KMS-11 (cell line): ENCODE data around the gene TMEM200C.
A peak's percentile ranks its signal among the peaks of the same experiment; 100 is the strongest.

Experiments
- H2AFZ ChIP-seq: fragments of 200-600 bp; sonication (generic); 2 replicates; pipeline ENCODE4 v1.6.1; 2016; ENCODE audit warnings: antibody characterized with exemption, mixed run types, low read depth
- H3K27ac ChIP-seq: fragments of 200-600 bp; sonication (generic); 2 replicates; pipeline ENCODE4 v1.6.1; 2016; ENCODE audit warnings: mild to moderate bottlenecking, mixed run types
- H3K27me3 ChIP-seq: fragments of 200-600 bp; sonication (generic); 2 replicates; pipeline ENCODE4 v1.6.1; 2017; ENCODE audit warnings: mild to moderate bottlenecking, low read depth, mixed run types, moderate library complexity; ENCODE audit not compliant: insufficient read depth
- H3K36me3 ChIP-seq: fragments of 200-600 bp; sonication (generic); 2 replicates; pipeline ENCODE4 v1.6.1; 2017; ENCODE audit warnings: mild to moderate bottlenecking, mixed run types; ENCODE audit not compliant: insufficient read depth
- H3K4me1 ChIP-seq: fragments of 200-600 bp; sonication (generic); 2 replicates; pipeline ENCODE4 v1.6.1; 2016; ENCODE audit warnings: mild to moderate bottlenecking, low read depth, mixed run types; ENCODE audit not compliant: poor library complexity, severe bottlenecking
- H3K4me2 ChIP-seq: fragments of 200-600 bp; sonication (generic); 2 replicates; pipeline ENCODE4 v1.7.0; 2016; ENCODE audit warnings: mild to moderate bottlenecking, mixed run types
- H3K4me3 ChIP-seq: fragments of 200-600 bp; sonication (generic); IDR thresholded peaks from 2 replicates; pipeline ENCODE4 v1.6.1; 2017; ENCODE audit warnings: low read depth, low read length, mixed read lengths; ENCODE audit not compliant: insufficient read depth
- H3K79me2 ChIP-seq: fragments of 200-600 bp; sonication (generic); 2 replicates; pipeline ENCODE4 v1.6.1; 2016; ENCODE audit warnings: low read depth, mixed run types; ENCODE audit not compliant: insufficient read depth
- H3K9ac ChIP-seq: fragments of 200-600 bp; sonication (generic); 2 replicates; pipeline ENCODE4 v1.6.1; 2016; ENCODE audit warnings: mild to moderate bottlenecking, mixed run types
- H4K20me1 ChIP-seq: fragments of 200-600 bp; sonication (generic); 2 replicates; pipeline ENCODE4 v1.6.1; 2016; ENCODE audit warnings: mild to moderate bottlenecking, mixed run types; ENCODE audit not compliant: insufficient read depth
- TF ChIP-seq, protein P1 (sequence below): fragments of 200-600 bp; sonication (generic); conservative IDR thresholded peaks from 2 replicates; pipeline ENCODE4 v1.6.1; 2017; ENCODE audit warnings: low read depth, mild to moderate bottlenecking, antibody characterized with exemption, low read length, moderate library complexity, mixed read lengths

Gene TMEM200C

DNA sequence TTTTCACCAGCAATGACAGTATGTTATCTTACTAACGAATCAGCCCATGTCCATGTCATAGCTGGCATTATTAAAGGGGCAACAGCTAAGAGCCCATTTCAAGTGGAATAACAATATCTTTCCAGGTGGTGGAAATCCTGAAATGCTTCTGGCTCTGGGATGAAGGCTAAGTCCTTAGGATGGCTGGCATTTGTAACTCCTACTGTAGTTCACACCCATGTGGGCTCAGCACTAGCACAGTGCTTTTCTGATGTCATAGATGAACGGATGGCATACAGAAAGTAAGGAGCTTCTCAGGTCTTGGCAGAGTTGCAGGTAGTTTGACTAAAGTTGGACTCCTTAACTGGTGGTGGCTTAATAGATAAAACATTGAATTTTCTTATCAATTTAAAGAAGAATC, 10.0 kb downstream of the TMEM200C start:
- Histone ChIP-seq H3K9ac (no peak overlapping the region), H3K4me2 (no peak overlapping the region)

DNA sequence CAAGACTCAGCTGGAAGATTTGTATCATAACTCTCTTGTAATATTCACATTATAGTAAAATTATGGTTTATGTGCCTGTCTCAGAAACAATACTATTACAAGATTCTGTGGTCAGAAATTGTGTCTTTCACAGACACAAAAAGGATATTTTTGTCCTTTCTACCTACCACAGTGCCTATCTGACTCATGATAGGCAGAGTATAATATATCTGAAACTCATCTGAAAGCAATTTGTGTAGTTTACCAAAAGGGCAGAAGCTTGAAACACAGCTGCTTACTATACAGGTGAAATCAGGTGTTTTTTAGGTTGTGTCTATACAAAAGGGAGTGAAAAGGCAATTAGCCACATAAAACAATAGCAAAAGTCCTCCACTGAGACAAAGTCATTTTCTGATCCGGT, 10.9 kb downstream of the TMEM200C start:
- Histone ChIP-seq H3K4me2 (no peak overlapping the region), H3K79me2 (no peaks in the 10 kb centered on the region), H2AFZ (no peak overlapping the region), H3K36me3 (no peaks in the 10 kb centered on the region), H3K9ac (no peak overlapping the region), H3K27ac (no peak overlapping the region), H3K4me3 (no peak overlapping the region), H4K20me1 (no peaks in the 10 kb centered on the region), H3K4me1 (peaks cover 3% of the 10 kb centered on the region), H3K27me3 (no peaks in the 10 kb centered on the region)
- TF ChIP-seq, protein P1, sequence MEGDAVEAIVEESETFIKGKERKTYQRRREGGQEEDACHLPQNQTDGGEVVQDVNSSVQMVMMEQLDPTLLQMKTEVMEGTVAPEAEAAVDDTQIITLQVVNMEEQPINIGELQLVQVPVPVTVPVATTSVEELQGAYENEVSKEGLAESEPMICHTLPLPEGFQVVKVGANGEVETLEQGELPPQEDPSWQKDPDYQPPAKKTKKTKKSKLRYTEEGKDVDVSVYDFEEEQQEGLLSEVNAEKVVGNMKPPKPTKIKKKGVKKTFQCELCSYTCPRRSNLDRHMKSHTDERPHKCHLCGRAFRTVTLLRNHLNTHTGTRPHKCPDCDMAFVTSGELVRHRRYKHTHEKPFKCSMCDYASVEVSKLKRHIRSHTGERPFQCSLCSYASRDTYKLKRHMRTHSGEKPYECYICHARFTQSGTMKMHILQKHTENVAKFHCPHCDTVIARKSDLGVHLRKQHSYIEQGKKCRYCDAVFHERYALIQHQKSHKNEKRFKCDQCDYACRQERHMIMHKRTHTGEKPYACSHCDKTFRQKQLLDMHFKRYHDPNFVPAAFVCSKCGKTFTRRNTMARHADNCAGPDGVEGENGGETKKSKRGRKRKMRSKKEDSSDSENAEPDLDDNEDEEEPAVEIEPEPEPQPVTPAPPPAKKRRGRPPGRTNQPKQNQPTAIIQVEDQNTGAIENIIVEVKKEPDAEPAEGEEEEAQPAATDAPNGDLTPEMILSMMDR: no peak

More for the DNA sequence above, 10.0 kb downstream of the TMEM200C start:
- no peaks in the 10 kb centered on the region for H3K36me3 ChIP-seq
- no peaks in the 10 kb centered on the region for H3K27me3 ChIP-seq
- no peak overlapping the region for H3K4me3 ChIP-seq
- no peaks in the 10 kb centered on the region for H3K79me2 ChIP-seq
- peaks cover 3% of the 10 kb centered on the region for H3K4me1 ChIP-seq
- no peaks in the 10 kb centered on the region for H4K20me1 ChIP-seq
- TF ChIP-seq, protein P1: no peak
- H2AFZ ChIP-seq: no peak overlapping the region
- H3K27ac ChIP-seq: no peak overlapping the region

DNA sequence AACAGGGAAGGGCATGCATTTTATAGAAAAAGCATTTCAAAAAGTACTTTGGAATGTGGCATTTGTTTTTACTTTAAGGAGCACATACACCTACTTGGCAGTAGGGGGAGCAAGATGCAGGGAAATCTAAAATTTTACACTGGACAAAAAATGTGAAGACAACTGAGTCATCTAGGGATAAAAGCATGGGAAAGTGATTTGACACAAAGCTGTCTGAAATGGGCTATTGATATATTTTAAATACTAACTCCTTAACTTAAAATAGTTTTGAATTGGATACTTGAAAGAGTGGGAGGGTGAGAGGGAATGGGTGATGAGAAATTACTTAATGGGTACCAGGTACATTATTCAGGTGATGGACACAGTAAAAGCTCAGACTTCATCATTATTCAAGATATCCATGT, 15.8 kb downstream of the TMEM200C start:
- peaks cover 3% of the 10 kb centered on the region for H3K4me1 ChIP-seq
- no peak overlapping the region for H3K4me2 ChIP-seq
- H3K9ac ChIP-seq: no peak overlapping the region
- H2AFZ ChIP-seq: no peak overlapping the region
- no peaks in the 10 kb centered on the region for H3K79me2 ChIP-seq
- H4K20me1 ChIP-seq: no peaks in the 10 kb centered on the region
- no peaks in the 10 kb centered on the region for H3K27me3 ChIP-seq
- TF ChIP-seq, protein P1: peak; percentile 84
- H3K36me3 ChIP-seq: no peaks in the 10 kb centered on the region
- H3K27ac ChIP-seq: no peak overlapping the region
- no peak overlapping the region for H3K4me3 ChIP-seq

DNA sequence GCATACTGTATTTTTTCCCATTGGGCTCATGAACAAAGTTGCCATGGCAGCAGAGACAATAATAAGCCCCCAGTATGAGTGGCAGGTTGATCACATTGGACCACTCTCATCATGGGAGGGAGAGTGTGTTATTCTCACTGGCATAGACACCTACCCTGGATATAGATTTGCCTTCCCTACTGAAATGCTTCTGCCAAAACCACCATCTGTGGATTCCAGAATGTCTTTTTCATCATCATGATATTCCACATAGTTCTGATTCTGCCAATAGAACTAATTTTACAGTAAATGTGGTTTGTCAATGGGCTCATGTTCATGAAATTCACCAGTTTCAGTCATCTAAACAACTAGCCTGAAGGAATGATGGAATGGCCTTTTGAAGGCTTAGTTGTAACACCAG, 18.4 kb downstream of the TMEM200C start:
- Histone ChIP-seq H3K4me1 (no peaks in the 10 kb centered on the region), H3K27ac (no peak overlapping the region), H3K36me3 (no peaks in the 10 kb centered on the region), H2AFZ (no peak overlapping the region), H3K4me3 (no peak overlapping the region), H4K20me1 (no peaks in the 10 kb centered on the region), H3K4me2 (no peak overlapping the region), H3K9ac (no peak overlapping the region), H3K79me2 (no peaks in the 10 kb centered on the region), H3K27me3 (no peaks in the 10 kb centered on the region)
- TF ChIP-seq, protein P1: no peak
